ENCODE results near the gene PROX2. TPM values are rescaled to one million over a fixed set of nuclear protein-coding genes. Genes with fewer than 3 reads are reported as not detected.
A peak's percentile ranks its signal among the peaks of the same experiment; 100 is the strongest.

The PROX2 gene
- total RNA-seq, 1 donor from 2014 or later, result not detected

- intact Hi-C loops (cut with DNase I), result no loop called here
- no peak for DNase-seq (ENCODE audit: low spot score)
These were observed 12.5 kb upstream of the PROX2 start for GRCh38 chr14:74888164-74889158.

GRCh38 chr14:74886001-74886400 is 10.1 kb upstream of the PROX2 start:
- DNase-seq (ENCODE audit: low spot score), result no peak
- intact Hi-C loops (cut with DNase I), result no loop called here

GRCh38 chr14:74882103-74882920 is 6.4 kb upstream of the PROX2 start:
- no peak for DNase-seq (ENCODE audit: low spot score)
- intact Hi-C loops (cut with DNase I), result no loop called here

GRCh38 chr14:74881431-74882102 is 5.6 kb upstream of the PROX2 start, which contains the start of gene DLST:
Gene DLST (plus strand): TSS chr14:74881916. CDS start chr14:74881954, 38 bp downstream.
- intact Hi-C loops (cut with DNase I), result no loop called here
- peak; percentile 94 for DNase-seq (ENCODE audit: low spot score)

DNA sequence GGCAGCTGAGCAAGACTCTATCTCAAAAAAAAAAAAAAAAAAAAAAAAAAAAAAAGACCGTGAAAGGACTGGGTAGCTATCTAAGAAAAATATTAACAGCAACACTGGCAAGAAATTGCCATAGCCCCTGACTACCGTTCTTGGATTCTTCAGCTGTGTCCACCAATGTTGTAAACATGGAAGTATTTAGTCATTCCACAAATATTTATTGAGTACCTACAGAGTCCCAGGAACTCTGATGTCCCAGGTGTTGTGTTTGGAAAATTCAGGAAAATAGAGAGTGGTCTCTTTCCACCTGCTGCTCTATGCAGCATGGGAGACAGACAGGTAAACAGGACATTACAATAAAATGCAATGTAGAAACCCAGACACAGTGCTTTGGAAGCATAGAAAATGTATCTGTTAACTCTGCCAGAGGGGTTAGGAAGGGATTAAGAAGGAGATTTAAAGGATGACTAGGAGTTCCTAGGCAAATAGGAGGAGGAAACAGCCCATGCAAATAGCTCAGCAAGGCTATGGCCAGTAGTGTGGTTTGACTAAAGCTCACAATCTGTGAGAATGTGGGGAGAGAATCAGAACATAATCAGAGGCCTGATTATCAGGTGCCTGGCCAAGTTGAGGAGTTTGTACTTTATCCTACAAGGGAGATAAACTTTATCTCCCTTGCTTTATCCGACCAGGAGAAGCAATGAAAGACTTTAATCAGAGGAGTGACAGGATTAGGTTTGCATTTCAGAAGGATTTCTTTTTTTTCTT is 3.7 kb upstream of the PROX2 start:
- DNase-seq (ENCODE audit: low spot score), result no peak
- intact Hi-C loops (cut with DNase I), result no loop called here

- intact Hi-C loops (cut with DNase I), result no loop called here
- no peak for DNase-seq (ENCODE audit: low spot score)
These were observed 741 bp downstream of the PROX2 start for GRCh38 chr14:74875204-74875603.

GRCh38 chr14:74871819-74872218 is 4.1 kb downstream of the PROX2 start:
- intact Hi-C loops (cut with DNase I), result no loop called here
- no peak for DNase-seq (ENCODE audit: low spot score)

DNA sequence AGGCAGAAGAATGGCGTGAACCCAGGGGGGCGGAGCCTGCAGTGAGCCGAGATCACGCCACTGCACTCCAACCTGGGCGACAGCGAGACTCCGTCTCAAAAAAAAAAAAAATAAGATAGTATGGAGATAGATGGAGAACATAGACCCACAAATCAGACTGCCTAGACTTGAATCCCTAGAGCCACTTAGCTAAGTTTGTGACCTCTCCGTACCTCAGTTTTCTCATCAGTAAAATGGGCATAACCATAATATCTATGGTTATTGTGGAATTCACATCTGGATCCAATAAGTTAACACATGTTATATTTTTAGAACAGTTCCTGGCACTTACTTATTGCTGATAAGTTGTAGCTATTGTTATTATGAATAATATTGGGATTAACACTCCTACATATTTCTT is 7.2 kb downstream of the PROX2 start:
- intact Hi-C loops (cut with DNase I), result no loop called here
- no peak for DNase-seq (ENCODE audit: low spot score)

DNA sequence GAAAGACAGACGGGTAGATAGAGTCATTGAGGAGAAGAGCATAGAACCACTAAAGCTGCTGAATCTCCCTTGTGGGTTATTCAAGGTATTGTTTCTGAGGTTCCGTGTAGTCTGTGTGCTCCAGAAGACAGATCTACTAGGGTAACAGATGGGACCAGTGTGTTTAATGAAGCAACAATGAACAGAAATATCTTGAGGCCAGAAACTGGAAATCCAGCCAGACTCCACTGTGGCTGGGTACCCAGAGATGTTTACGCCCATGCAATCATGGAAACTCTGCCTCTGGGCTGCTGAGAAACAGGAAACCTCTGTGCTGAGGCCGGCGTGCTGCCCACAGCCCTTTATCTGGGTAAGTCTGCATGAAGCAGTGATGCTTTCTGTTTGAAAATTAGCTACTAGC is 8.3 kb downstream of the PROX2 start:
- intact Hi-C loops (cut with DNase I), result no loop called here
- DNase-seq (ENCODE audit: low spot score), result no peak

GRCh38 chr14:74866708-74867389 is 9.1 kb downstream of the PROX2 start:
- DNase-seq (ENCODE audit: low spot score), result no peak

GRCh38 chr14:74865156-74865555 is 10.8 kb downstream of the PROX2 start:
- intact Hi-C loops (cut with DNase I), result no loop called here

More at GRCh38 chr14:74866708-74867389, 9.1 kb downstream of the PROX2 start:
- intact Hi-C loops (cut with DNase I), result no loop called here

DNA sequence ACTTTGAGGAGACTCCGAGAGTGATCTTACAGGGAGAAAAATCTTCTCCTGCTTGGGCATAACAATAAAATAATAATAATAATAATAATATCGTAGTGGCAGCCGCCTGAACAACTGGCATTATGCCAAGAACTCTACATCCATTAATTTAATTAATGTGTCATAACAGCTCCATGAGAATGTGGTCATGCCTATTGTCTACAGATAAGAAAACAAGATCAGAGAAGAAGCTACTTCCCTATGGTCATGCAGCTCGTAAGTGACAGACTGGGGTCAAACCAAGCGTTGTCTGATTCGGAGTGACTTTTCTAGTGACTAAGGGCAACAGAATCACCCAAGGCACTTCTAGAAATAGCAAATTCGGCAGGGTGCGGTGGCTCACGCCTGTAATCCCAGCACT is 11.7 kb downstream of the PROX2 start:
- no peak for DNase-seq (ENCODE audit: low spot score)
- intact Hi-C loops (cut with DNase I), result no loop called here

More at GRCh38 chr14:74865156-74865555, 10.8 kb downstream of the PROX2 start:
- no peak for DNase-seq (ENCODE audit: low spot score)

- no peak for DNase-seq (ENCODE audit: low spot score)
- intact Hi-C loops (cut with DNase I), result no loop called here
These were observed 12.7 kb downstream of the PROX2 start for GRCh38 chr14:74863274-74863673.

GRCh38 chr14:74861734-74862090 is 14.2 kb downstream of the PROX2 start:
- no peak for DNase-seq (ENCODE audit: low spot score)
- intact Hi-C loops (cut with DNase I), result loop anchor here (2.0 kb wide), 2 partner anchors 43 to 227 kb away; no protein-coding TSS in a partner anchor

GRCh38 chr14:74860899-74861733 is 14.8 kb downstream of the PROX2 start:
- intact Hi-C loops (cut with DNase I), result loop anchor here (2.0 kb wide), 2 partner anchors 44 to 228 kb away; no protein-coding TSS in a partner anchor
- peak; percentile 94 for DNase-seq (ENCODE audit: low spot score)

DNA sequence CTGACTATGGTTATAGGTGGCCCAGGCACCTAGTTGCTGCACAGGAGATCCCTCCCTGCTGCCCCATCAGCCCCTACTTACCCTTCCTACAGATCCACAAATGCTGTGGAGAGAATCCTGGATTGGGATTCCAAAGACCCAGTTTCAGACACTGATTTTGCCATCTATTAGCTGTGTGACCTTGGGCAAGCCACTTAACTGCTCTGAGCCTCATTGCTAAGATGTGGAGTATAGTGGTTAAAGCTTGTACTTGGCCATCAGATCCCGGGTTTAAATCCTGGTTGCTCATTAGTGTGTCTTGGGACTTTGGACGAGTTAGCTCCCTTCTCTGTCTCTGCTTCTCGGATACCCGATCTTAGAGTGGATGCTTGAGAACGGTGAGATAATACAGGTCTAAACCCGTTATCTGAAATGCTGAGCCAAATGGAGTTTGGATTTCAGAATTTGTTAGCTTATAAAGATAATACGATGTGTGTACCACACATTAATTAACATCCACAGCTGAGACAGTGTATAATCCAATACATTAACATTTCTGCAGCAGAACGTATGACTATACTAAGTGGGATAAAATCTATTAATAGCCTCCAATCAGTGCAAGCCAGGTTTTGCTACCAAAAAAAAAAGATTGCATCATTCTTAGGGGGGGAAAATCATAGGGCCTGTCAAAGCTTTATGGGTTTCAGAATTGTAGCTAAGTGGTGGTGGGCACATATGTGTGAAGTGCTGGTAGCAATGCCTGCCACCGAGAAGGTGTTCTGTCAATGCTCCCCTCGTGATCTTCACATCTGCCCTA is 16.0 kb downstream of the PROX2 start:
- no peak for DNase-seq (ENCODE audit: low spot score)
- intact Hi-C loops (cut with DNase I), result loop anchor here (2.0 kb wide), 2 partner anchors 45 to 229 kb away; no protein-coding TSS in a partner anchor

DNA sequence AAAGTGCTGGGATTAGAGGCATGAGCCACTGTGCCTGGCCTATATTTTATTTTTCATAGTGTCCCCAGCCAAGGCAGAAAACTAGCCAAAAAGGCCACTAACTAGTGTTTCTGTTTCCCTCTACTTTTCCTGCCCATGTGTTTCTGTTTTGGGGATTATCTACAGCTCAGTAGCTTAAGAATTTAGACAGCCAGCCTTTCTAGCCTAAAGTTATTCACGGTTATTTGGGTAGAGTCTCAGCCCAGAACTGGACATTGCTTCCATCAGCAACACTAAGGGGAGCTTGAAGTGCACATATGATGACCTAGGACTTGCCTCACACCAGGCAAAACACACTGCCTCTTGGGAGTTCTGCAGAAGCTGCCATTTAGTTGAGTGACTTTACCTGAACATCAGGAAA is 17.9 kb downstream of the PROX2 start:
- DNase-seq (ENCODE audit: low spot score), result no peak

More for the DNA sequence above, 17.9 kb downstream of the PROX2 start:
- intact Hi-C loops (cut with DNase I), result no loop called here
